Right cardiac atrium (tissue), 5 donors: ENCODE results near the gene ZNF280A. TPM values are rescaled to one million over a fixed set of nuclear protein-coding genes. Genes with fewer than 3 reads are reported as not detected.
"Not testable (repeated sequence)": the region's sequence is repeated elsewhere in the genome, so short reads cannot be mapped to it uniquely, and the experiment has no call there.

Source experiments
- ATAC-seq, 2 donors: fragments of 200-7000 bp; cut with Tn5 transposase; one replicate each; pipeline versions ENCODE4 v1.8.0 to v1.9.1; 2020; ENCODE audit warnings: moderate library complexity in 2 of 2, mild to moderate bottlenecking in 1 of 2
- DNase-seq, 3 donors: peaks; one replicate each; pipeline ENCODE4 v3.0.0-alpha.2; 2020
- H3K27ac ChIP-seq: one replicate; pipeline ENCODE4 v1.5.1; 2013; ENCODE audit warnings: mild to moderate bottlenecking, low read length, control low read depth, moderate library complexity
- H3K27me3 ChIP-seq: one replicate; pipeline ENCODE4 v1.6.1; 2013; ENCODE audit not compliant: control insufficient read depth, insufficient read depth
- H3K4me1 ChIP-seq: one replicate; pipeline ENCODE4 v1.6.1; 2013; ENCODE audit warnings: low read length; ENCODE audit not compliant: control insufficient read depth, insufficient read depth
- H3K4me3 ChIP-seq: one replicate; pipeline ENCODE4 v1.5.1; 2013; ENCODE audit warnings: low read length, control low read depth
- H3K9me3 ChIP-seq: one replicate; pipeline ENCODE4 v1.6.1; 2013; ENCODE audit warnings: low read length; ENCODE audit not compliant: control insufficient read depth
- WGBS: extraction: QIAGEN DNeasy Blood & Tissue Kit; methylation state at CpG from one replicate; pipeline ENCODE4 v1.1.7; 2013; 5-methylcytosine and 5-hydroxymethylcytosine counted together
- intact Hi-C, 4 donors: fragments of 100-400 bp; cut with DNase I; formaldehyde crosslinking; loops; one replicate each; pipeline versions ENCODE4 v1.11.0 to v1.14.0; 2022 to 2023
- polyA plus RNA-seq: library from polyadenylated mRNA; stranded (reverse); fragments of 200-250 nt; gene quantifications from one replicate; pipeline ENCODE4 v1.2.3, GENCODE V29; 2013
- total RNA-seq, 4 donors: library from RNA; stranded (reverse); fragmentation: NEBNext Ultra II Directional; extraction: Animal tissue kit (Norgen Biotek cat#: 25700); gene quantifications; one replicate each; pipeline ENCODE4 v1.2.1, GENCODE V29; 2021
- donor health status: healthy with polysubstance abuse.
- donor health status: DM: no; HTN: yes; CAD: no.
- donor health status: DM: no; HTN: no; CAD: no.
- donor health status: DM: no; HTN: yes; CAD: no; lungs with severe emphysema.
- donor health status: DM: yes; HTN: yes; CAD: no.

The ZNF280A gene
- total and polyA plus RNA-seq, 5 donors, result not detected

DNA sequence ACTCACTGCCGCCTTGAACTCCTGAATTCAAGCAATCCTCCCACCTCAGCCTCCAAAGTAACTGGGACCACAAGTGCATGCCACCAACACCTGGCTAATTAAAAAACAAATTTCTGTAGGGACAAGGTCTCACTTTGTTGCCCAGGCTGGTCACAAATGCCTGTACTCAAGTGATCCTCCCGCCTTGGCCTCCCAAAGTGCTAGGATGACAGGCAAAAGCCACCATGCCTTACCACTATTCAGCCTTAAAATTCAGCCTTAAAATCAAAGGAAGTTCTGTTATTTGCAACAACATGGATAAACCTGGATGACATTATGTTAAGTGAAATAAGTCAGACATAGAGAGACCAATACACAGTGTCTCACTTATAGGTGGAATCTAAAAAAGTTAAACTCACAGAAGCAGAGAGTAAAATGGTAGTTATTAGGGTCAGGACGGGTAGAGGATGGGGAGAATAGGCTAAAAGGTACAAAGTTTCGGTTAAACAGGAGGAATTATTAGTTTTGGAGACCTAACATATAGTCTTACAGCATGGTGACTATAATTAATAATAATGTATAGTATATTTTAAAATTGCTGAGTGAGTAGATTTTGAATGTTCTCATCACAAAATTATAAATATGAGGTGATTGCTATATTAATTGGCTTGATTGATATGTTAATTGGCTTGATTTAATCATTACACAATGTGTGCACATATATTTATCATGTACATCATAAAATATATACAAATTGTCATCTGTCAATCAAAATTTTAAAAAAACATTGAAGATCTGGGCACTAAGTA lies 6.2 kb upstream of the ZNF280A start:
- Histone ChIP-seq H3K27me3 (no peaks in the 10 kb centered on the region), H3K4me3 (no peak overlapping the region), H3K9me3 (no peaks in the 10 kb centered on the region), H3K4me1 (no peaks in the 10 kb centered on the region), H3K27ac (no peak overlapping the region)
- WGBS, result 76% methylated on average over 4 of the region's 4 CpGs
- no peak for DNase-seq
- intact Hi-C loops, result no loop called here
- no peak for ATAC-seq

DNA sequence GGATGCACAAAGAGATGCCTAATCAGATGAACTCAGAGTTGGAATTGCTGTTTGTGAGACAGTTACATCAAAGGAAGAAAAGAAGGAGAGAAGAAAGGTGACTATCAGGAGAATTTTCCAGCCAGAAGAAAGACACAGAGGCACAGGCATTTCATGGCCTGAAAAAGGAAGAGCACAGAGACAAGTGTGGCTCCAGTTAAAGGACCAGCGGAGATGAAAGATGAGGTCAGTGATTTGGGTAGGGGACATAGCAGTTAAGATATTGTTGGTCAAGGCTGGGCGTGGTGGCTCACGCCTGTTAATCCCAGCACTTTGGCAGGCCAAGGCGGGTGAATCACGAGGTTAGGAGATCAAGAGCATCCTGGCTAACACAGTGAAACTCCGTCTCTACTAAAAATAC lies 3.4 kb upstream of the ZNF280A start:
- no peaks in the 10 kb centered on the region for H3K9me3 ChIP-seq
- WGBS, result 91% methylated on average over 6 of the region's 6 CpGs
- no peak overlapping the region for H3K4me3 ChIP-seq
- no peak for DNase-seq
- no peaks in the 10 kb centered on the region for H3K4me1 ChIP-seq
- no peak for ATAC-seq
- intact Hi-C loops, result no loop called here
- H3K27ac ChIP-seq, result no peak overlapping the region
- no peaks in the 10 kb centered on the region for H3K27me3 ChIP-seq

DNA sequence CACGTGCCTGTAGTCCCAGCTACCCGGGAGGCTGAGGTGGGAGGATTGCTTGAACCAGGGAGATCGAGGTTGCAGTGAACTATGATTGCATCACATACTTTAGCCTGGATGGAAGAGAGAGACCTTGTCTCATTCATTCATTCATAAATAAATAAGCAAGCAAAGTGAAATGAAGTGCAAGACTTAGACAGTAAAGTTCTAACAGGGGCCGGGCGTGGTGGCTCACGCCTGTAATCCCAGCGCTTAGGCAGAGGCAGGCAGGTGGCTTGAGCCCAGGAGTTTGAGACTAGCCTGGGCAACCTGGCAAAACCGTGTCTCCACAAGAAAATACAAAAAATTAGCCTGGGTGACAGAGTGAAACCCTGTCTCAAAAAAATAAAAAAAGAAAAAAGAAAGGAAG lies 1.6 kb upstream of the ZNF280A start:
- Histone ChIP-seq H3K4me1 (no peaks in the 10 kb centered on the region), H3K9me3 (no peaks in the 10 kb centered on the region), H3K27ac (no peak overlapping the region), H3K4me3 (no peak overlapping the region), H3K27me3 (no peaks in the 10 kb centered on the region)
- 86% methylated on average over 8 of the region's 8 CpGs for WGBS
- no peak for ATAC-seq
- intact Hi-C loops, result no loop called here
- no peak for DNase-seq

DNA sequence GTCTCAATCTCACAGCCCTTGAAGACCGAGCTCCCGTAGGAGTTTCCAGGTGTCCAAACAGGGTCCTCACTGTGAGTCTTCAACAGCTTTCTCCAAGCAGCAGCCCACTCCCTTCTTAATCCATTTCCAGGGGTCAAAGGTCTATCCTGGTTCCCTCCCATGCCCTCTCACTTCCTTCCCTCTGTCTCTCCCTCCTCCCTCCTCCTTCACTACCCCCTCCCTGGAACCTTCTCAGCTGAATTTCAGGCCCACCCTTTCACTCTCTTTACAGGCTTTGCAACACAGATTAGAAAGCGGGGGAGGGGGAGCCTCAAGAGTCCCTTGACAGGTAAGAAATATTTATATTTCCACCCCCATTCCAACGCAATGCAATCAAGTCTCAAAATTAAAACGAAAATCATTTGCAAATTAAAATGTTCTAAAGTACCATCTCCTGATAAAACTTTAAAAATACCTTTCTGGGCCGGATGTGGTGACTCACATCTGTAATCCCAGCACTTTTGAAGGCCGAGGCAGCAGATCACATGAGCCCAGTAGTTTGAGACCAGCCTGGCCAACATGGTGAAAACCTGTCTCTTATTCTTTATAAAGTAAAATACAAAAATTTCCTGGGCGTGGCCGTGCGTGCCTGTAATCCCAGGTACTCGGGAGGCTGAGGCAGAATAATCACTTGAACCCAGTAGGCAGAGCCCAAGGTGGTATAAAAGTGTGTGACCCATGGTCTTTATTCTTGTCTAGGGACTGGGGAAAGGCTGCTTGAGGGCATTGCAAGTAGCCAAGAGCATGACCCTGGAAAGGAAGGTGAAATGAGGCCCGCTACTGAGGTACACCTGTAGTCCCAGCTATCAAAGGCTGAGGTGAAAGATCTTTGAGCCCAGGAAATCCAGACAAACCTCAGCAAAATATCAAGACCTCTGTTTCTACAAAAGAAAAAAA lies 865 bp upstream of the ZNF280A start:
- H3K9me3 ChIP-seq, result no peaks in the 10 kb centered on the region
- no peaks in the 10 kb centered on the region for H3K4me1 ChIP-seq
- intact Hi-C loops, result no loop called here
- no peaks in the 10 kb centered on the region for H3K27me3 ChIP-seq
- ATAC-seq, result no peak
- WGBS, result 78% methylated on average over 12 of the region's 12 CpGs
- no peak for DNase-seq
- H3K27ac ChIP-seq, result no peak overlapping the region
- no peak overlapping the region for H3K4me3 ChIP-seq

DNA sequence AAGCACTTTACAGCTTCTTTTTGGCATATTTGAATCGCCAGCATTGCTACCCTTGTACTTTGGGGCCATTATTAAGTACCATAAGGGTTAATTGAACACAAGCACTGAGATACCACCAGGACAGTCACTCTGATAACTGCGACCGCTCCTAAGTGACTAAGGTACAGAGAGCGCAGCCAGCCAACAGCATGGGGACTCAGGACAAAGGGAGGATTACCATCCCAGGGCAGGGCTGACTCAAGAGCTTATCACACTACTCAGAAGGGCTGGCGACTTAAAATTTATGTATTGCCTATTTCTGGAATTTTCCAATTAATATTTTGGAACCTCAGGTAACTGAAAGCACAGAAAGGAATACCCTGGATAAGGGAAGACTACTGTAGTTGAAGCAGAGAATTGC lies 479 bp downstream of the ZNF280A start:
- ATAC-seq (no peak), DNase-seq (no peak)
- 44% methylated on average over 5 of the region's 5 CpGs for WGBS
- Histone ChIP-seq H3K4me1 (no peaks in the 10 kb centered on the region), H3K4me3 (no peak overlapping the region), H3K9me3 (no peaks in the 10 kb centered on the region), H3K27ac (no peak overlapping the region), H3K27me3 (no peaks in the 10 kb centered on the region)
- intact Hi-C loops, result no loop called here

DNA sequence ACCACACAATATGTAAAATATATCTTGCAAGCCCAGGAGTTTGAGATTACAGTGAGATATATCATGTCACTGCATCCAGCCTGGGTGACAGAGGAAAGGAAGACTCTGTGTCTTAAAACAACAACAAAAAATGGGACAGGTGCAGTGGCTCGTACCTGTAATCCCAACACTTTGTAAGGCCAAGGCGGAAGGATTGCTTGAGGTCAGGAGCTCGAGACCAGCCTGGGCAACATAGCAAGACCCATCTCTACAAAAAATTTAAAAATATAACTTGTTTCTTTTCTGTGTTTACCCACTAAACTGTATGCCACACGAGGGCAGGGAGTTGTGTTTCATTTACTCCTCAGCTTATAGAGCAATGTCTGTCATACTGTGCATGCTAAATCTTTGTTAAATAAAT lies 3.1 kb downstream of the ZNF280A start:
- intact Hi-C loops, result no loop called here
- H3K27me3 ChIP-seq, result peaks cover 2% of the 10 kb centered on the region
- H3K4me1 ChIP-seq, result no peaks in the 10 kb centered on the region
- DNase-seq (no peak), ATAC-seq (no peak)
- H3K9me3 ChIP-seq, result no peaks in the 10 kb centered on the region
- no peak overlapping the region for H3K27ac ChIP-seq
- H3K4me3 ChIP-seq, result no peak overlapping the region
- 67% methylated on average over 4 of the region's 4 CpGs for WGBS

DNA sequence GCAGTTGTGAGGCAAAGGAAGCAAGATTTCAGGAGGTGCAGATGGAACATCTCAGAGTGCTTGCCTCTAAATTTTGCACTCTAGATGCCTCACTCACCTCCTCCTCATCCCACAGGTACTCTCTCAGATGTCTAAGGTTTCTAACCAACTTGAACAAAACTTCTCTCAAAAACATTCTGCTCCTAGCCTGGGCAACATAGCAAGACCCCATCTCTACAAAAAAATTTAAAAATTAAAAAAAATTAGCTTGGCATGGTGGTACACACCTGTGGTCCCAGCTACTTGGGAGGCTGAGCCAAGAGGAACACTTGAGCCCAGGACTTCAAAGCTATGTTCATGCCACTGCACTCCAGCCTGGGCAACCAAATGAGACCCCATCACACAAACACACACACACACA lies 4.2 kb downstream of the ZNF280A start:
- Histone ChIP-seq H3K4me1 (no peaks in the 10 kb centered on the region), H3K9me3 (no peaks in the 10 kb centered on the region), H3K27me3 (peaks cover 2% of the 10 kb centered on the region), H3K27ac (no peak overlapping the region), H3K4me3 (no peak overlapping the region)
- no peak for DNase-seq
- intact Hi-C loops, result no loop called here
- ATAC-seq, result no peak

DNA sequence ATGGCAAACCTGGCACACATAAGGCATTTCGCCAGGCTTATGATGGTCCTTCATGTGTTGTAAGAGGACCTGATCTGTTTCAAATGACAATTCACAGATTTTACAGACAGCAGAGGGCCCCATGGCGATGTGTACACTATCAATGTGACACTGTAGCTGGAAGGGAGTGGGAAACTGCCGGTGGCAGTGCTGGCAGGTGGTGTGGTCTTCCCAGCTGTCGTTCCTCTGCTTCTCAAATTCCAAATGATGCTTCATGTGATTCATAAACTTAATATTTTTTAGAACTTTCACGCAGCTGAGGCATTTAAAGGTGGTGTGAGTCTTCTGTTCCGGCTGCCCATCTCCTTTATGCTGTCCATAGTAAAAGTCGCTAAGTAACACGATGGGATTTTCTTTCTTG lies 5.6 kb downstream of the ZNF280A start:
- H3K27ac ChIP-seq, H3K4me1 ChIP-seq, intact Hi-C loops: not testable (repeated sequence)

DNA sequence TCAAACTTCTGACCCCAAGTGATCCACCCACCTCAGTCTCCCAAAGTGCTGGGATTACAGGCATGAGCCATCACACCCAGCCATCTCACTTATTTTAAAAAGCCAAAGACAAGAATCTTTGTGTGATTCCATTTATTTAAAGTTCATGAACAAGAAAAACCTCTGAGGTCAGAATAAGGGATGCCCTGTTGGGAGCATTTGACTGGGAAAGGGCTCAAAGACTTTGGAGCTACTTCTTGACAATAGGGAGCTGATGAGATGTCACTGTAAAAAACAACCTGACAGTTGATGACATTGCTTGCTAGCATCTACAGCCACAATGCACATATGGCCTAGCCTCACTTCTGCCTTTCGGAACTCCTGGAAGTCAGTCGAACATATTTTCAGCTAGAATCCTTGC lies 6.5 kb downstream of the ZNF280A start:
- DNase-seq (no peak), ATAC-seq (no peak)
- H3K4me3 ChIP-seq, result no peak overlapping the region
- no peaks in the 10 kb centered on the region for H3K9me3 ChIP-seq
- WGBS, result 91% methylated on average over 2 of the region's 2 CpGs
- peaks cover 2% of the 10 kb centered on the region for H3K27me3 ChIP-seq
- H3K27ac ChIP-seq, result no peak overlapping the region
- intact Hi-C loops, result no loop called here
- no peaks in the 10 kb centered on the region for H3K4me1 ChIP-seq

More for the DNA sequence above, 5.6 kb downstream of the ZNF280A start:
- 65% methylated on average over 8 of the region's 8 CpGs for WGBS
- H3K27me3 ChIP-seq, H3K4me3 ChIP-seq, H3K9me3 ChIP-seq, ATAC-seq, DNase-seq: not testable (repeated sequence)

DNA sequence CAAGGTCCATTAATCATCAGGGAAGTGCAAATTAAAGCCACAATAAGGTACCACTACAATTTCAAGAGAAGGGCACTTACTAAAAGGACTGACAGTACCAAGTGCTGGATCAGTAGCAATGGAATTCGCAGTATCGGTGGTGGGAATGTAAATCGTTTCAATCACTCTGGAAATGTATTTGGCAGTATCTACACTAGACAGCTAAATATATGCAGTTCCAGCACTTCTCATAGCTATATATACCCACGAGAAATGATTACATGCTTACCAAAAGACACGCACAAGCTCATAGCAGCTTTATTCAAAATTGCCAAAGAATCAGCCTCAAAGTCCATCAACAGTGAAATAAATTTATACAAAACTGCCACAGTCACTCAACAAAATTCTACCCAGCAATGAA lies 7.1 kb downstream of the ZNF280A start:
- no peak for ATAC-seq
- H3K27me3 ChIP-seq, result peaks cover 2% of the 10 kb centered on the region
- H3K9me3 ChIP-seq, result no peaks in the 10 kb centered on the region
- no peak overlapping the region for H3K27ac ChIP-seq
- H3K4me3 ChIP-seq, result no peak overlapping the region
- H3K4me1 ChIP-seq, result no peaks in the 10 kb centered on the region
- no peak for DNase-seq
- intact Hi-C loops, result no loop called here
- 55% methylated on average over 5 of the region's 5 CpGs for WGBS

DNA sequence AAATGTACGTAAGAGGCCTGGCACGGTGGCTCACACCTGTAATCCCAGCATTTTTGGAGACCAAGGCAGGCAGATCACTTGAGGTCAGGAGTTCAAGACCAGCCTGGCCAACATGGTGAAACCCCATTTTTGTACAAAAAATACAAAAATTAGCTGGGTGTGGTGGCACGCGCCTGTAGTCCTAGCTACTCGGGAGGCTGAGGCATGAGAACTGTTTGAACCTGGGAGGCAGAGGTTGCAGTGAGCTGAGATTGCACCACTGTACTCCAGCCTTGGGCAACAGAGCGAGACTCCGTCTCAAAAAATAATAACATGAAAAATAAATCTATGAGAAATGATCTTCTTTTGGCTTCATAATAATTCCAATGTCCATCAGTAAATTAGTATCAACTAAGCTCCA lies 9.2 kb downstream of the ZNF280A start:
- H3K4me1 ChIP-seq, H3K27me3 ChIP-seq, H3K9me3 ChIP-seq, intact Hi-C loops, H3K27ac ChIP-seq, DNase-seq, H3K4me3 ChIP-seq, ATAC-seq: not testable (repeated sequence)
- WGBS, result 95% methylated on average over 7 of the region's 7 CpGs
